ENCODE results near the gene KRT13. TPM values are rescaled to one million over a fixed set of nuclear protein-coding genes. Genes with fewer than 3 reads are reported as not detected.
A peak's percentile ranks its signal among the peaks of the same experiment; 100 is the strongest.

Gene KRT13
- total RNA-seq, 2 experiments from 2014 or later, result not detected

DNA sequence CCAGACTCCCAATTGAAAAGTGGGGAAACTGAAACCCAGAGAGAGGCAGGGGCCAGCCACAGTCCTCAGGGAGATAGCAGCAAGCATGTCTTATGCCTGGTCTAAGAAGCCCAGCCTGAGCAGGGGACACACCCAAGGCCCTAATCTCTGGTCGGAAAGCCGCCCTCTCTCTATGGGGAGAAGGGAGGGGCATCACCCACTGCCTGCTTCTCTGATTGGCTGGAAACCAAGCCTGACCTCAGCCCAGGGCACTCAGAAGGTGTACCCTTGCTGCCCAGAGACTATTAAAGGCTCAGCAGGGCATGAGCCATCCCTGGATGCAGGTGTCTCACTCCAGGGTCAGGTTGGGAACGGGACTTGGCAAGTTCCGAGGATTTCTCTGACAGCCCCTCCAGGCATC is 5.7 kb upstream of the KRT13 start:
- no peaks in the 10 kb centered on the region for H3K9me3 Mint-ChIP-seq
- no peaks in the 10 kb centered on the region for H3K36me3 Mint-ChIP-seq (ENCODE audit: low read depth)
- DNase-seq, result no peak
- no peaks in the 10 kb centered on the region for H3K4me1 Mint-ChIP-seq
- H3K4me3 Mint-ChIP-seq, result no peak overlapping the region
- CTCF ChIA-PET, result interaction anchor here (1.1 kb wide), 1 partner anchor 11 kb away, joined by 4 read pairs; no protein-coding TSS in a partner anchor
- H3K27me3 Mint-ChIP-seq, result no peaks in the 10 kb centered on the region
- POLR2A ChIA-PET, result no interaction called here
- no peak overlapping the region for H3K27ac Mint-ChIP-seq

DNA sequence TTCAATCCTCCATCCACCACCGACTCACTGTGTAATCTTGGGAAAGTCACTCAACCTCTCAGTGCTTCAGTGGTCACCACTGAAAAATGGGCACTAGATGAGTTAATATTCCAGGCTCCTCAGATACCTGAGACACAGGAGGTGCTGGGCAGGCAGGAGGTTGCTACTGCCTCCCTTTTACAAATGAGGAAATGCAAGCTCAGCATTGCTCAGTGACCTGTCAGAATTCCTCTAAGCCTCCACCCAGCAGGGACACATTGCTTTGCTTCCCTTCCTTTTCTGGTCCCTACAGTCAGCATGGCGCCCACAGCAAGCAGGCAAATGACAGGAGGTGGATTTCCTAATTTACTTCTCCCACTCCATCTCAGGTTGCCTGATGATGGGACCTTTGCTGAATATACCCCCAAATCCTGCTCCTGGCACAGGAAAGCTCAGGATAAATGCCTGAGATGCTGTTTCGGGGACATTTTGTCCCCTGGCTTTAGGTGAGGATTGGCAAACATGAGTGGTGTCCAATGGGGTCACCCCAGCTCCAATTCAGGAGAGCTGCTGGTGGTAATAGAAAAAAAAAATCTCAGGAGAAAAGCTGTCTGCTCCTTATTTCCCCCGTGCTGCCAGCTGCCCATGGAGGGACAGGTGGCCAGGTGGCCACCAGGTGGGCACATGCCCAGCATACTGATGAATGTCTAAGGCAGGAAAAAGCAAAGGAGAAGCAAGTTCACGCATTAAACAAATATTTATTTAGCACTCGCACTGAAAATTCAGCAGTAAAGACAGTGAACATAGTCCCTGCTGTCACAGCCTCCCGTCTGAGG is 5.0 kb upstream of the KRT13 start:
- no peaks in the 10 kb centered on the region for H3K4me1 Mint-ChIP-seq
- H3K27me3 Mint-ChIP-seq, result no peaks in the 10 kb centered on the region
- no peak overlapping the region for H3K27ac Mint-ChIP-seq
- no peaks in the 10 kb centered on the region for H3K36me3 Mint-ChIP-seq (ENCODE audit: low read depth)
- ChIA-PET POLR2A (no interaction called here), CTCF (interaction anchor here (0.9 to 1.1 kb wide), 2 partner anchors 19 to 54 kb away, joined by 3 read pairs; no protein-coding TSS in a partner anchor)
- no peaks in the 10 kb centered on the region for H3K9me3 Mint-ChIP-seq
- no peak for DNase-seq
- no peak overlapping the region for H3K4me3 Mint-ChIP-seq

DNA sequence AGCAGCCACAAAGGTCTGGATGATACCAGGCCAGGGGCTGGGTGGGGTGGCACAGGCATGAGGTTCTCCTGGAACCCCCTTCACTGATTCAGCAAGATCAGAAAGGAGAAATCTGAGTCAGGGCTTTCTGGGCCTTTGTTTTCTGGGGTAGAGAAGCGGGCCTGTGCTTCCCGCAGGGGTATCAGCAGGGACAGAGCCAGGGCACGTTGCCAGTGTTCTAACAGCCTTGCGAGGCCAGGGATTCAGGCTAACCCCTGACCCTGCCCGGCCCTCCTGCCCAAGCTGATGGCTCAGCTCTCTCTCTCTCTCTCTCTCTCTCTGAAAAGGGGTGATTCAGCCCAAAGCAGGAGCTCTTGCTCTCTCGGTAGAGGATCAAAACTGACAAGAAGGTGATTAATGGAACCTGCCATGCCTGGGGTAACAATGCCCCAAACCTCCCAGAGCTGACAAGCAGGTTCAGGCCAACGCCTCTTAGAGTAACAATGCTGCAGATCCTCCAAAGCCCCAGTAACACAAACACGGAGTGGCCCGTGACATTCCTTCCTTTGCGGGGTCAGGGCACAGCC is 2.0 kb upstream of the KRT13 start:
- no peaks in the 10 kb centered on the region for H3K36me3 Mint-ChIP-seq (ENCODE audit: low read depth)
- DNase-seq, result no peak
- no peak overlapping the region for H3K27ac Mint-ChIP-seq
- H3K27me3 Mint-ChIP-seq, result no peaks in the 10 kb centered on the region
- POLR2A ChIA-PET, result no interaction called here
- no peaks in the 10 kb centered on the region for H3K9me3 Mint-ChIP-seq
- no peaks in the 10 kb centered on the region for H3K4me1 Mint-ChIP-seq
- H3K4me3 Mint-ChIP-seq, result no peak overlapping the region
- CTCF ChIA-PET, result interaction anchor here (1.5 kb wide), 1 partner anchor 155 kb away, joined by 3 read pairs; no protein-coding TSS in a partner anchor

DNA sequence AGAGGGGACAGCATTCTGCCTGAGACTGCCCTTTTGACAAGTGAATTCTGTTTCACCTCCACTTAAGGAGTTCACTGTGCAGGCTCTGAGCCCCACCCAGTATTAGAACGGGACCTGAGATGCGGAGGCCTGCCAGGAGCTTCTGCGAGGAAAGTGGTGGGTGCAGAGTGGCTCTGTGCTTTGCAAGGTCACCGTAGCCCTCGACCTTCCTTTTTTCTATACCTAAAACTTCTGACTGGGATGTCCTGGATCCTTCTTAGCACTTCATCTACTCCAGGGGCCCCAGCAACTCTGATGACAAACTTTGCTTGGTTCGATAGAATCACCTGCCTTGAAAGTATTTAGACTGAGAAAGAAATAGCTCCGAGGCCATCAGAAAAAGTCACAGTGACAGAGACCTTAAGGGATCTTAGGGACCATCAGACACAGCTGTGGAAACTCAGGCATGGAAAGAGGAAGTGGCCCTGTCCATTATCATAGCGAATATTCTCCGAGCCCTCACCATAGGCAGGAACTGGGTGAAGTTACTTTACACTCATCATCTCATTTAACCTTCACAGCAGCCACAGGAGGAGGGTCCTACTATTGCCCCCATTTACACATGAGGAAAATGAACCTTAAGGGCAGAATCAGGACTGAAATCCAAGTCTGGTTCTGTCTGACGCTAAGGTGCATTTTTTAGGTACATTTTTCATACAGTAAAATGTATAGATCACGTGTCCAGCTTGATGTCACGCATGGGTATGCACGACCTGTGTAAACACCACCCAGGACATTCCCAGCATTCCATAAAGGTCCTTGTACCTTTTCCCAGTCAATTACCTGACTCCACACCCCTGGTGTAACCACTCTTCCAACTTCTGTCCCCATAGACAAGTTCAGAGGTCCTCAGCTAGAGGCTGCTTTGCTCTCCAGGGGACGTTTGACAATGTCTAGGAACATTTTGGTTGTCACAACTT is 676 bp upstream of the KRT13 start:
- no peak overlapping the region for H3K27ac Mint-ChIP-seq
- CTCF ChIA-PET, result interaction anchor here (0.6 to 2.1 kb wide), 2 partner anchors 10 to 13 kb away, joined by 4 to 12 read pairs; partner anchors contain the start of gene KRT15

DNA sequence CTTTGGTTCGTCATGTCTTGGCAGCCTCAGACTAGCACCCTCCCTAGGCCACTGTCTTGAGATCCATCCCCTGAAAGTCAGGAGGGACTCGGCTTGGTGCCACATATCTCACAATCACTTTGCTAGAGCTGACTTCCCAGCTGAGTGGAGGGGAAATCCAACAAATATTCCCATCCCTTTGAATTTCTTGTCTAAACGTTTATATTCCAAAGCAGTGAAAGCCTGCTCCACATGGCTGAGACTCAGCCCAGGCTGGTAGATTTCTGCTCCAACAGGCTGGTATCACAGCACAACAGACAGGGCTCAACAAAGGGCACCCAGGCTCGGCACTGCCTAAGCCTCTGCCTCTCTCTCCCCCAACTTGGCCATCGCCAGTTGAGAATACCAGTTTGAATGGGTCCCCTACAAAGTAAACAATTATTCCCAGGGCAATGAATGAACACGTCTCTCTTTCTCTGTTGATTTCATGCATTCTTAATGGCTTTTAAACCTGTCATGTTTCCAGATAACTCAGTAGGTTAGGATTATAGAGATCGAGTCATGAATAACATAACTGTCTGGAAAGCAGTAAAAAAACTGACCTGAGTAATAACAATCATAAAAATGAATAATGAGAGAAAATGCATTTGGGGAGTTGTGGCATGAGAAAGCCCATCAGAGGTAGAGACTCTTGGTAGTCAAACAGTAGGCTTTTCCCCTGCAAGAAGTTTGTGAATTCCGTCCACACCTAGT is 1.0 kb downstream of the KRT13 start:
- H3K4me3 Mint-ChIP-seq, result no peak overlapping the region
- H3K4me1 Mint-ChIP-seq, result peaks cover 2% of the 10 kb centered on the region
- ChIA-PET POLR2A (no interaction called here), CTCF (interaction anchor here (0.6 to 2.9 kb wide), 5 partner anchors 9 to 232 kb away, joined by 3 to 12 read pairs (median 5); no protein-coding TSS in a partner anchor)
- H3K27me3 Mint-ChIP-seq, result no peaks in the 10 kb centered on the region
- no peak for DNase-seq
- H3K27ac Mint-ChIP-seq, result no peak overlapping the region
- no peaks in the 10 kb centered on the region for H3K36me3 Mint-ChIP-seq (ENCODE audit: low read depth)
- no peaks in the 10 kb centered on the region for H3K9me3 Mint-ChIP-seq

More for the DNA sequence above, 676 bp upstream of the KRT13 start:
- Mint-ChIP-seq H3K9me3 (no peaks in the 10 kb centered on the region), H3K36me3 (ENCODE audit: low read depth) (no peaks in the 10 kb centered on the region), H3K4me1 (no peaks in the 10 kb centered on the region), H3K27me3 (no peaks in the 10 kb centered on the region), H3K4me3 (no peak overlapping the region)
- POLR2A ChIA-PET, result no interaction called here
- DNase-seq, result no peak

- Mint-ChIP-seq H3K4me1 (peaks cover 2% of the 10 kb centered on the region), H3K36me3 (ENCODE audit: low read depth) (no peaks in the 10 kb centered on the region), H3K27me3 (peaks cover 2% of the 10 kb centered on the region), H3K9me3 (no peaks in the 10 kb centered on the region), H3K27ac (no peak overlapping the region), H3K4me3 (no peak overlapping the region)
- ChIA-PET CTCF (interaction anchor here (1.2 to 3.1 kb wide), 3 partner anchors 10 to 73 kb away, joined by 3 to 12 read pairs (median 11); no protein-coding TSS in a partner anchor), POLR2A (no interaction called here)
- no peak for DNase-seq
Measured at GRCh38 chr17:41503202-41503601, 2.2 kb downstream of the KRT13 start.

DNA sequence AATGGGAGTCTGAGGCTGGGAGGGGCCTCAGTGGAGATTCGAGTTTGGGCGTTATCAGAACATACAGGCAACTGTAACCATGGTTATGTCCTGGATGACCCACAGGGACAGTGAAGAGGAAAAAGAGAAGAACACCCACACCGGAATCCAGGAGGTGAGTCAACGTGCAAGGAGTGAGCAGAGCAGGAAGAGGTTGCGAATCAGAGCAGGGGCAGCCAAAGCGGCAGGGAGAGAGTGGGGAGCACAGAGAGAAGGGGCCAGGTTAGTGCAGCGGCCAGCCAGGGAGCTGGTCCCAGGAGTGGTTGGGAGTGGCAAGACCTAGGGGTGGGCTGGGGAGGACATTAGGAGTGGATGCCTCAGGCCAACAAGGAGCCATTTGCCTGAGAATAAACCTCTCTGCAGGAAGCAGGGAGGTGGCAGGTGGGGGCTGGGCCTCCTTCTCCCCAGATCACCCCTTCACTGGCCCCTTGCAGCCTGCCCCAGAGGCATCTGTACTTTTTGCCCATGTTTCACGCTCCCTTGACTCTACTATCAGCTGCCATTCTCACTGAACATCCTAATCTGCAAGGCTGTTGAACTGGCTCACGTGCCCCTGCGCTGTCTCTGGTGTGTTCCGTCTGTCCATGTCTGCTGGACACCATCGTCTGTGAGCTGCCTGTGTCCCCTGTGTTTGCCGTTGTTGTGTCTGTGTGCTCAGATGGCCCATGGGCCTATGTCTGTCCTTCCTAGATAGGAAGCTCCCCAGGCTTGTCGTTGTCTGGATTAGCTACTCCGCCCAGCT is 5.1 kb downstream of the KRT13 start:
- CTCF ChIA-PET, result interaction anchor here (1.6 kb wide), 1 partner anchor 11 kb away, joined by 4 read pairs; no protein-coding TSS in a partner anchor
- Mint-ChIP-seq H3K4me1 (peaks cover 13% of the 10 kb centered on the region), H3K36me3 (ENCODE audit: low read depth) (no peaks in the 10 kb centered on the region), H3K9me3 (no peaks in the 10 kb centered on the region), H3K27me3 (peaks cover 2% of the 10 kb centered on the region), H3K4me3 (no peak overlapping the region), H3K27ac (no peak overlapping the region)
- POLR2A ChIA-PET, result no interaction called here
- no peak for DNase-seq

GRCh38 chr17:41499714-41500113 is 5.7 kb downstream of the KRT13 start:
- Mint-ChIP-seq H3K27ac (no peak overlapping the region), H3K9me3 (no peaks in the 10 kb centered on the region), H3K36me3 (ENCODE audit: low read depth) (no peaks in the 10 kb centered on the region), H3K4me1 (peaks cover 13% of the 10 kb centered on the region), H3K27me3 (peaks cover 2% of the 10 kb centered on the region), H3K4me3 (no peak overlapping the region)
- POLR2A ChIA-PET, result no interaction called here
- CTCF ChIA-PET, result interaction anchor here (1.6 kb wide), 1 partner anchor 12 kb away, joined by 4 read pairs; no protein-coding TSS in a partner anchor
- DNase-seq, result no peak

DNA sequence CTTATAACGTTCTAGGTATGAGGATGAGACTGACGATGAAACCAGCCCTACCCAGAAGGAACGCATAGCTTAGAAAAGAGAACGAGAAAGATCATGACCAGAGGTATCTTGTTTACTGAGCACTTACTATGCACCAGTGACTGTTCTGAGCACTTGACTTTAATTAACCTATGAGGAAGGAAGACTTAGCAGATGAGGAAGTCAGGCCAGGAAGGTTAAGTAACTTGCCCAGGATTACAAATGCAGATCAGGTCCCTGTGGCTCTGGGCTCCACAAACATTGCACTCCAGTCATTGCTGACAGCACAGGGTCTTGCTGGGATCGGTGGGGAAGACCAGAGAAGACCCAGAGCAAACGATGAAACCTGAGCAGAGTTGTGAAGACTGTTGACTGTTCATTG is 7.1 kb downstream of the KRT13 start:
- no peak overlapping the region for H3K4me3 Mint-ChIP-seq
- no peak overlapping the region for H3K27ac Mint-ChIP-seq
- H3K9me3 Mint-ChIP-seq, result no peaks in the 10 kb centered on the region
- no peaks in the 10 kb centered on the region for H3K36me3 Mint-ChIP-seq (ENCODE audit: low read depth)
- peaks cover 2% of the 10 kb centered on the region for H3K27me3 Mint-ChIP-seq
- CTCF ChIA-PET, result interaction anchor here (1.3 to 1.6 kb wide), 3 partner anchors 51 to 168 kb away, joined by 4 to 7 read pairs (median 5); no protein-coding TSS in a partner anchor
- DNase-seq, result no peak
- POLR2A ChIA-PET, result no interaction called here
- H3K4me1 Mint-ChIP-seq, result peaks cover 13% of the 10 kb centered on the region

GRCh38 chr17:41496803-41497484 is 8.5 kb downstream of the KRT13 start:
- H3K4me3 Mint-ChIP-seq, result no peak overlapping the region
- H3K27me3 Mint-ChIP-seq, result peaks cover 2% of the 10 kb centered on the region
- peak; percentile 76 for DNase-seq
- CTCF ChIA-PET, result interaction anchor here (1.3 to 2.8 kb wide), 3 partner anchors 52 to 169 kb away, joined by 4 to 10 read pairs (median 7); no protein-coding TSS in a partner anchor
- H3K9me3 Mint-ChIP-seq, result no peaks in the 10 kb centered on the region
- peak overlapping the region; percentile 74 for H3K27ac Mint-ChIP-seq
- POLR2A ChIA-PET, result no interaction called here
- peaks cover 13% of the 10 kb centered on the region for H3K4me1 Mint-ChIP-seq
- no peaks in the 10 kb centered on the region for H3K36me3 Mint-ChIP-seq (ENCODE audit: low read depth)

DNA sequence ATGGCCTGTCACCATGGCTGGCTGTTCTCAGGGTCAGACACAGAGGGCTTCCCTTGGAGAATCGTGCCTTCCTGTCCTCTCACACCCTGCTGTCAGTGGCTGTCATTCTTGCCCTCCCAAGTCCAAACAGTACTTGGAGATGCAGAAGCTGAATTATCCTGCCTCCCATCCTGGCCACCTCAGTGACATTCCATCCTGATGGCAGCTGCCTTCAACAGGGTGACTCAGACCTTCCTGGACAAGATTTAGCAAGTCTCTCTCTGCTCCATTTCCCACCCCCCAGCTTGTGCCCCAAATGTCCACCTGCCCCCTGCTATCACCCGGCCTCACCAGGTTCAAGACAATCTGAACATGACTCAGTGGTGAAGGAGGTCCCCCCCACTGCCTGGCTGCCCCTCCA is 10.9 kb downstream of the KRT13 start:
- no peak overlapping the region for H3K4me3 Mint-ChIP-seq
- no peaks in the 10 kb centered on the region for H3K36me3 Mint-ChIP-seq (ENCODE audit: low read depth)
- DNase-seq, result no peak
- no peaks in the 10 kb centered on the region for H3K9me3 Mint-ChIP-seq
- no peak overlapping the region for H3K27ac Mint-ChIP-seq
- H3K27me3 Mint-ChIP-seq, result peaks cover 2% of the 10 kb centered on the region
- POLR2A ChIA-PET, result no interaction called here
- CTCF ChIA-PET, result interaction anchor here (1.2 to 2.8 kb wide), 2 partner anchors 10 to 54 kb away, joined by 3 to 10 read pairs; no protein-coding TSS in a partner anchor
- H3K4me1 Mint-ChIP-seq, result peaks cover 19% of the 10 kb centered on the region

Data from activated CD4-positive, alpha-beta T cell treated with anti-CD3 and anti-CD28 coated beads, Interleukin-2, amount 10 ng/mL, durations not matched to agents 7 days and 5 days (primary cell).